Activated CD8-positive, alpha-beta T cell treated with anti-CD3 and anti-CD28 coated beads for 36 hours (primary cell): Measurements from ENCODE around the gene SLC43A2. TPM values are rescaled to one million over a fixed set of nuclear protein-coding genes. Genes with fewer than 3 reads are reported as not detected.

ENCODE experiments used
- ATAC-seq: fragments of 200-7000 bp; cut with Tn5 transposase; one replicate; pipeline ENCODE4 v1.10.0; 2021; ENCODE audit warnings: mild to moderate bottlenecking, moderate library complexity
- CTCF ChIA-PET: fragments of 350-600 bp; sonication (Branson Sonifier 250); formaldehyde crosslinking; loops from one replicate; lab custom pipeline; 2021; ENCODE audit warnings: antibody characterized with exemption; lab: Charles Lee
- POLR2A ChIA-PET: fragments of 350-600 bp; sonication (Branson Sonifier 250); formaldehyde crosslinking; loops from one replicate; lab custom pipeline; 2021; ENCODE audit warnings: antibody characterized with exemption; lab: Charles Lee
- DNase-seq: peaks from one replicate; pipeline ENCODE4 v3.0.0-alpha.2; 2020
- H3K27ac Mint-ChIP-seq: one replicate; pipeline ENCODE4 v1.8.0; 2021; ENCODE audit warnings: mild to moderate bottlenecking, mixed read lengths
- H3K27me3 Mint-ChIP-seq: one replicate; pipeline ENCODE4 v1.8.0; 2021; ENCODE audit warnings: mixed read lengths
- H3K36me3 Mint-ChIP-seq: one replicate; pipeline ENCODE4 v1.8.0; 2021; ENCODE audit warnings: low read depth, mixed read lengths
- H3K4me1 Mint-ChIP-seq: one replicate; pipeline ENCODE4 v1.8.0; 2021; ENCODE audit warnings: low read depth, mixed read lengths
- H3K4me3 Mint-ChIP-seq: one replicate; pipeline ENCODE4 v1.8.0; 2021; ENCODE audit warnings: mild to moderate bottlenecking, moderate library complexity, mixed read lengths
- H3K9me3 Mint-ChIP-seq: one replicate; pipeline ENCODE4 v1.8.0; 2021; ENCODE audit warnings: mixed read lengths
- CTCF ChIP-seq: fragments of 200-600 bp; IDR thresholded peaks from one replicate; pipeline ENCODE4 v1.8.0; 2022; ENCODE audit warnings: antibody characterized with exemption, mild to moderate bottlenecking
- intact Hi-C: fragments of 100-400 bp; cut with micrococcal nuclease; formaldehyde crosslinking; loops from one replicate; pipeline ENCODE4 v1.10.0; 2022
- total RNA-seq, 2 experiments: library from RNA; stranded (reverse); gene quantifications; one replicate each; pipeline ENCODE4 v1.2.3, GENCODE V29; 2021

SLC43A2 gene
- total RNA-seq, 2 experiments from 2014 or later: 5.6 to 5.7 TPM

- intact Hi-C loops: no loop called here
- H3K4me3 Mint-ChIP-seq: no peak overlapping the region
- DNase-seq: no peak
- no peak for TF ChIP-seq CTCF
- H3K36me3 Mint-ChIP-seq: peaks cover 1% of the 10 kb centered on the region
- CTCF ChIA-PET: no interaction called here
- H3K4me1 Mint-ChIP-seq: peaks cover 10% of the 10 kb centered on the region
- H3K27me3 Mint-ChIP-seq: no peaks in the 10 kb centered on the region
- POLR2A ChIA-PET: no interaction called here
- no peak for ATAC-seq
- no peaks in the 10 kb centered on the region for H3K9me3 Mint-ChIP-seq
- H3K27ac Mint-ChIP-seq: no peak overlapping the region
Measured at GRCh38 chr17:1522626-1523025, 106.0 kb downstream of the SLC43A2 start.

- no peak for ATAC-seq
- no peaks in the 10 kb centered on the region for H3K27me3 Mint-ChIP-seq
- no peak for TF ChIP-seq CTCF
- CTCF ChIA-PET: interaction anchor here (0.6 to 1.5 kb wide), 3 partner anchors 156 to 236 kb away, joined by 3 to 6 read pairs (median 3); no protein-coding TSS in a partner anchor
- peaks cover 12% of the 10 kb centered on the region for H3K4me1 Mint-ChIP-seq
- H3K36me3 Mint-ChIP-seq: peaks cover 1% of the 10 kb centered on the region
- intact Hi-C loops: no loop called here
- POLR2A ChIA-PET: interaction anchor here (0.5 kb wide), 1 partner anchor 180 kb away, joined by 6 read pairs; no protein-coding TSS in a partner anchor
- DNase-seq: no peak
- H3K27ac Mint-ChIP-seq: no peak overlapping the region
- H3K4me3 Mint-ChIP-seq: no peak overlapping the region
- no peaks in the 10 kb centered on the region for H3K9me3 Mint-ChIP-seq
Measured at GRCh38 chr17:1521086-1521640, 107.5 kb downstream of the SLC43A2 start.

GRCh38 chr17:1519678-1520077, 109.0 kb downstream of the SLC43A2 start:
- H3K27me3 Mint-ChIP-seq: no peaks in the 10 kb centered on the region

More at GRCh38 chr17:1519678-1520077, 109.0 kb downstream of the SLC43A2 start:
- Mint-ChIP-seq H3K4me3 (no peak overlapping the region), H3K36me3 (no peaks in the 10 kb centered on the region), H3K27ac (no peak overlapping the region), H3K9me3 (no peaks in the 10 kb centered on the region), H3K4me1 (peaks cover 18% of the 10 kb centered on the region)
- TF ChIP-seq CTCF: no peak
- ChIA-PET POLR2A (interaction anchor here (1.2 kb wide), 1 partner anchor 64 kb away, joined by 3 read pairs; no protein-coding TSS in a partner anchor), CTCF (interaction anchor here (1.0 to 3.4 kb wide), 6 partner anchors 13 to 154 kb away, joined by 3 to 17 read pairs (median 5); no protein-coding TSS in a partner anchor)
- intact Hi-C loops: loop anchor here (5.0 to 10.0 kb wide), 3 partner anchors 57 to 245 kb away; partner anchors contain the start of genes BHLHA9 and TRARG1
- no peak for DNase-seq
- no peak for ATAC-seq

Other genes with a start within 250 kb of the SLC43A2 start
- gene YWHAE, start 228.6 kb downstream of the SLC43A2 start, total RNA-seq: 100 to 1,000 TPM; 425 to 440 TPM
- 10 to 100 TPM; 12.1 to 12.9 TPM for gene CRK, start 172.6 kb downstream of the SLC43A2 start, total RNA-seq
- 10 to 100 TPM; 12.6 to 16.8 TPM for gene MYO1C, start 136.1 kb downstream of the SLC43A2 start, total RNA-seq
- gene INPP5K, start 112.2 kb downstream of the SLC43A2 start, total RNA-seq: 10 to 100 TPM; 16.5 to 16.7 TPM
- gene PITPNA, start 66.0 kb downstream of the SLC43A2 start, total RNA-seq: 10 to 100 TPM; 31.7 to 34.4 TPM
- 1 to 10 TPM; 3.2 to 4.1 TPM for gene SCARF1, start 16.9 kb upstream of the SLC43A2 start, total RNA-seq
- 1 to 10 TPM; 5.3 to 6.1 TPM for gene RILP, start 21.0 kb upstream of the SLC43A2 start, total RNA-seq
- gene PRPF8, start 56.0 kb upstream of the SLC43A2 start, total RNA-seq: 100 to 1,000 TPM; 370 to 428 TPM
- under 1 TPM; 0.07 to 0.09 TPM for gene TLCD2, start 81.5 kb upstream of the SLC43A2 start, total RNA-seq
- 1 to 10 TPM; 7.0 to 8.0 TPM for gene WDR81, start 95.9 kb upstream of the SLC43A2 start, total RNA-seq
- gene SERPINF2, start 114.0 kb upstream of the SLC43A2 start, total RNA-seq: under 1 TPM; 0.11 to 0.18 TPM
- gene SERPINF1, start 133.2 kb upstream of the SLC43A2 start, total RNA-seq: 1 to 10 TPM; 6.8 to 6.9 TPM
- gene SMYD4, start 201.1 kb upstream of the SLC43A2 start, total RNA-seq: 10 to 100 TPM; 22.2 to 22.7 TPM
- 100 to 1,000 TPM; 189 to 197 TPM for gene RPA1, start 201.2 kb upstream of the SLC43A2 start, total RNA-seq